Measurements from ENCODE around the gene CEACAM4.
"Not testable (repeated sequence)": the region's sequence is repeated elsewhere in the genome, so short reads cannot be mapped to it uniquely, and the experiment has no call there.

The CEACAM4 gene

DNA sequence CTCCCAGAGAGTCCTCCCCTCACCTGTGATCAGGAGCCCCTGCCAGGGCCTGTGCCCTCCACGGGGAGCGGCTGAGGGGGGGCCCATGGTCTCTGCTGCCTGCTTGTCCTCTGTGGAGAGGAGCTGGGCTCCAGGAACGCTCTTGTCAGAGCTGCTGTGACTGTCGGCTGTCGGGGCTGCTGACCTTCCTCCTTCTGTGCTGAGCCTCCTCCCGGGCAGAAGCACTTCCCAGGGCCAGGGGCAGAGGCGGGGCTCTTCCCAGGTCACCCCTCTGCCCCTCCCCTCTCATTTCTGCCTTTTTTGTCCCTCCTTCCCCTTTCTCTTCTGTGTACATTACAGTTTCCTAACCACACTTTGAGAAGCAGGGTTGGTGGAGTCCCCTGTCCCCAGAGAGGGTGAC is at the start of gene CEACAM4:
Gene CEACAM4 (minus strand): TSS at position 198 of the 400 bp plus-strand sequence. CDS start 111 bp downstream, at position 87.
- DNase-seq = no peak

DNA sequence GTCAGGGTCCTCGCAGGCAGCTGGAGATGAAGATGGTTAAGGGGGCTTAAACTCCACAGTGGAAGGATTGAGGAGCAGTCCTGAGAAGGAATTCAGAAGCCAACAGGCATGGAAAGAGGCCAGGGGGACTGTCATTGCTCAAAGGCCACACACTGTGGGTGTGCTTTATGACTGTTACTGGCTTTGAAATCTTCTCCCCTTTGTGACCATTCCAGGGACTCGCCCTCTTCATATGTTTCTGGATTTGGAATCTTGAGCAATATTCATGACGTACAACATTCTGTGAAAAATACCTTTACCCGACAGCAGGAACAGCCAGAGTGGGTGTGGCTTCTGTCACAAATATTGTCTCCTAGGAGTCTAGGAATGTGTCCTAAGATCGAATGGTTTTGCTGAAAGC is 44.6 kb upstream of the CEACAM4 start:
- DNase-seq = no peak

DNA sequence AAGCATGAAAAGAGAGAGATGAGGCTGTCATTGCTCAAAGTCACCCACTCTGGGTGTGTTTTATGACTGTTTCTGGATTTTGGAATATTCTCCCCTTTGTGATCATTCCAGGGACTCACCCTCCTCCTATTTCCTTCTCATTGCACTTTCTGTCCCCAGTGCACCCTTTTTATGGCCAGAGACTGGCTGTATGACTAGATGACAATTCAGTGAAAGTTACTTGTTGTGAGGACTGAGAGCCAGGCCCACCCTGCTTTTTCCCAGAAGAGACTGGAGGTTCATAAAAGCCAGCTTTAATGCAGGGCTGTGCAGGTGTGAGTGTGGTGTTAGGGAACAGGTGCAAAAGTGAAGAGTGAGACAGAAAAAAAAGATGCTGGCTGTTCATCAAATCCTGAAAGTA is 43.9 kb upstream of the CEACAM4 start:
- DNase-seq = no peak

DNA sequence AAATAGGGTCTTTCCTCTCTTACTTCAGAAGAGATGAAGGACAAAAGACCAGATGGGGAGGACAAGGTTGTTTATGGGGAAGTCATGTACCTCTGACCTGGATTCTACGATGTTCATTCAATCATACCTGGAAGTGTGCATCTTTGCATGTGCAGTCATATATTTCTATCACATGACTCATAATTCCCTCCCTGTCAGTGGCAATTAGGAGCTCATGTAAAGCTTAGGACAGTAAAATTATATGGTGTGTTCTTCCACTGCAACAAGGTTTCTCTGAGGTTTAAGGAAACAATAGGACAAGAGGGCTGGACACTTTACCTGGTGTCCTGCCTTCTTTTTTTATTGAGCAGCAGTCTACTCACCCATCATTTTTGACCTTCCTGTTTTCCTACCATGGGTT is 41.4 kb upstream of the CEACAM4 start:
- no peak for DNase-seq

DNA sequence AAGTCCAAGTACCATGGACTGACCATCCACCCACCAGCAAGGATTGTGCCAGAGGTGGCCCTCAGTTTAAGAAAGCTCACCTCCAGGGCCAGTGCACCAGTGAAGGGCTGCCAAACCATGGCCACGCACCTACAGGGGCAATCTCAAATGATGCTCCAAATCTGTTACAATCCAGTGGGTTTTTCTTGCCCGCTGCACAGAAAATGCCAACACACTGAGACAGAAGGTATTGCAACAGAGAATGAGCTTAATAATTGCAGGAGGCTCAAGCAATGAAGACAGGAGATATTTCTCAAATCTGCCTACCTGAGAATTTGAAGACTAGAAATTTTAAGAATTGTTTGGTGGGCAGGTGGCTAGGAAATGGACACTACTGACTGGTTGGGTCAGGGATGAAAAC is 39.2 kb upstream of the CEACAM4 start:
- no peak for DNase-seq

DNA sequence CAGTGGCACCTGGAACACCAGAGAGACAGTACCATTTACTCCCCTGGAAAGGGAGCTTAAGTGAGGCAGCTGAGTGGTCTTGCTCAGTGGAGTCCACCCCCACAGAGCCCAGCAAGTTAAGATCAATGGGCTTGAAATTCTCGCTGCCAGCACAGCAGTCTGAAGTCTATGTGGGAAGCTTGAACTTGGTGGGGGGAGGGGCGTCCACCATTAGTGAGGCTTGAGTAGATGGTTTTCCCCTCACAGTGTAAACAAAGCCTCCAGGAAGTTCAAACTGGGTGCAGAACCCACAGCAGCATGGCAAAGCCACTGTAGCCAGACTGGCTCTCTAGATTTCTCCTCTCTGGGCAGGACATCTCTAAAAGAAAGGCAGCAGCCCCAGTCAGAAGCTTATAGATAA is 30.3 kb upstream of the CEACAM4 start:
- no peak for DNase-seq

DNA sequence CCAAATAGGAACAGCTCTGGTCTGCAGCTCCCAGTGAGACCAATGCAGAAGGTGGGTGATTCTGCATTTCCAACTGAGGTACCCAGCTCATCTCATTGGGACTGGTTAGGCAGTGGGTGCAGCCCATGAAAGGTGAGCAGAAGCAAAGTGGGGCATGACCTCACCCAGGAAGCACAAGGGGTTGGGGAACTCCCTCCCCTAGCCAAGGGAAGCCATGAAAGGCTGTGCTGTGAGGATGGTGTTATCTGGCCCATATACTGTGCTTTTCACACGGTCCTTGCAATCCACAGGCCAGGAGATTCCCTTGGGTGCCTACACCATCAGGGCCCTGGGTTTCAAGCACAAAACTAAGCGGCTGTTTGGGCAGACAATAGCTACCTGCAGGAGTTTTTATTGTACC is 29.9 kb upstream of the CEACAM4 start:
- not testable (repeated sequence) for DNase-seq

DNA sequence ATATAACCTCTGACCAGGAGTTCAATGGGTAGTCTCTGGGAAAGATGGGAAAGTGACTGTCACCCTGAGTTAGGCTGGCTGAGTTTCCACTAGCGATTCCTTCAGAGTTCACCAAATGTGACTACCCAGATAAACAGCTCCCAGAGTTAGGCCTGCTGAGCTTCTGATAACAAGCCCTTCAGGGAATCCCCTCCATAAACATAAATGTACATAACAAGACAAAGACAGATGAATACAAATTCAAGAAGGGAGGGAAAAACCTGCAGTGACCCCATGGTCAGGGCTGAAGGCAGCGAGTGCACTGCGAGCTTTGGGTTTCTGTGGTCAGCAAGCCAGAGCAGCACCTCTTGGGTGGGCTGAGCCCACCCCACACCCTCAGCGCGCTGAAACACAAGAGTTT is 25.4 kb upstream of the CEACAM4 start:
- DNase-seq = no peak

DNA sequence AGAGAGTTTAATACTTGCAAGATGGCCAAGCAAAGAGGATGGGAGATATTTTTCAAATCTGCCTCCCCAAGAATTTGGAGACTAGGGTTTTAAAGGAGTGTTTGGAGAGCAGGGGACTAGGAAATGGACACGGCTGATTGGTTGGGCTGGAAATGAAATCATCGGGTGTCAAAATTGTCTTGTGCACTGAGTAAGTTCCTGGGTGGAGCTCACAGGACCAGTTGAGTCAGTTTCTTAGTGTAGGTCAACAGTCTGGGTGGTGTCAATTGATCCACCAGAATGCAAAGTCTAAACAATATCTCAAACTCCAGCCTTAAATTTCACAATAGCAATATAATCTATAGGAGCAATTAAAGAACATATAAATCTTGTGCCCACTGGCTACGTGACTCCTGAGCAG is 23.0 kb upstream of the CEACAM4 start:
- DNase-seq = no peak

DNA sequence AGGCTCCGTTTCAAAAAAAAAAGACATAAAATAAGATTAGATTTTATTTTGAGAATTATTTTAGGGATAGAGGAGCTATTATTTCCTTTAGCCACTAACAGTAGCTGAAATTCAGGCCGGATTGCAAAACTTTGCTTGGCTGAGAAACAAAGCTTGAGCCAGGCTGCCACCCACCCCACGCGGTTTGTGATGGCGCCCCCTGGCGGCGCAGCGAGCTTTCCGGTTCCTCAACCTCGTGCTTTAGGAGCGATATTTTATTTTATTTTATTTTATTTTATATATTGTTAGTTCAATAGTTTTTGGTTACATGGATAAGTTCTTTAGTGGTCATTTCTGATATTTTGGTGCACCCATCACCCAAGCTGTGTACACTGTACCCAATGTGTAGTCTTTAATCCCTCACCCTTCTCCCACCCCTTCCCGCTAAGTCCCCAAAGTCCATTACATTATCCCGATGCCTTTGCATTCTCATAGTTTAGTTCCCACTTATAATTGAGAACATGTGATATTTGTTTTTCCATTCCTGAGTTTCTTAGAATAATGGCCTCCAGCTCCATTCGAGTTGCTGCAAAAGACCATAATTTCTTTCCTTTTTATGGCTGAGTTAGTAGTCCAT is 19.8 kb upstream of the CEACAM4 start:
- no peak for DNase-seq

DNA sequence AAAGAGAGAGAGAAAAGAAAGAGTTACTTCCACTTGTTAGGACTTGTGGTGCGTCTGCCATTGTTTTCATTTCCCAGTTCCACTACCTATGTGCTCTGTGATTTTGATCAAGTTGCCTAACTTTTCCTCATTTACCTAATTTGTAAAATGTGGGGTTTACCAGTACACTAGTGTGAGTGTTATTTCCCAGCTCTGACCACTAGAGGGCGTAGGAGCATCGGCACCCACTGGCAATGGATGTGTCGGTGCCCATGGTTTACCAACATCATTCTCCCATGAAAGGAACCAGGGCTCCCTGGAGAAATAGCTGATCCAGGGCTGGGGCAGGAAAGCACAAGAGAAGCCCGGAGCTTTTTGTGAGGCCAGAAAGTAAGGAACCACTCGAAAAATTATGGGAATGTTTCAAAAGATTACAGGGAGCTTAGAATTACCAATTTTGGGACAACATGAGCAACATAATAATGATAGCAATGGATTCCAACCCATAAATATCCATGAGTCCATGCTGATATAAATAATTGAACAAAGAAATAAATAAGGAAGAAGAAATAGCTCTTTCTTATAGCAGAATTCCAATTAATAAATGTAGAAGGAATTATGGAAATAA is 15.1 kb upstream of the CEACAM4 start:
- no peak for DNase-seq

DNA sequence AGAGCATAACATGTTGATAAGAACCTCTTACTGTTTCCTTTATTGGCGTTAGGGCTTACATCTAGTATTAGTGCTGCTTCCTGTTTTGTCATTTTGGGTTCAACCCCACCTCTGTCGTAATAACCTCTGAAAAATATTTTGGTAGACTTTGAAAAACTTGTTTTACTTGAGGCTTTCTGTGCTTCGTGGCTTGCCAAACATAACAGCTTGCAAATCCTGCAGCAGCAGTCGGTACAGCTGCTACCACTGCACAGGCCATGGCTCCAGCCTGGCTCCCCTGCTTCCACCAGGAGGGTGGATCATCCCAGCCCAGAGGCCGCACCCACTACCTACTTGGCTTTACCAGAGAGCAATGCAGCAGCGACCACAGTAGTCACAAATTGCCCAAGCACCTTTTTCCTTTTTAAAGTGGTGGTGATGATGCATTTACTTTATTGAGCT is 11.8 kb upstream of the CEACAM4 start:
- DNase-seq = no peak

DNA sequence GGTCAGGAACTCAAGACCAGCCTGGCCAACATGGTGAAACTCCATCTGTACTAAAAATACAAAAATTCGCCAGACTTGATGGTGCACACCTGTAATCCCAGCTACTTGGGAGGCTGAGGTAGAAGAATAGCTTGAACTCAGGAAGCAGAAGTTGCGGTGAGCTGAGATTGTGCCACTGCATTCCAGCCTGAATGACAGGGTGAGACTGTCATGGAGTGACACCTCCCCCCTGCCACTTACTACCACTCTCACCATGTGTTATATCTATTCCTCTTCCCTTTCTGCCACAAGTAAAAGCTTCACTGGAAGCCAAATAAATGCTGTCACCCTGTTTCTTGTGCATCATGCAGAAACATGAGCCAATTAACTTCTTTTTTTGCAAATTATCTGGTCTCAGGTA is 10.6 kb upstream of the CEACAM4 start:
- no peak for DNase-seq

DNA sequence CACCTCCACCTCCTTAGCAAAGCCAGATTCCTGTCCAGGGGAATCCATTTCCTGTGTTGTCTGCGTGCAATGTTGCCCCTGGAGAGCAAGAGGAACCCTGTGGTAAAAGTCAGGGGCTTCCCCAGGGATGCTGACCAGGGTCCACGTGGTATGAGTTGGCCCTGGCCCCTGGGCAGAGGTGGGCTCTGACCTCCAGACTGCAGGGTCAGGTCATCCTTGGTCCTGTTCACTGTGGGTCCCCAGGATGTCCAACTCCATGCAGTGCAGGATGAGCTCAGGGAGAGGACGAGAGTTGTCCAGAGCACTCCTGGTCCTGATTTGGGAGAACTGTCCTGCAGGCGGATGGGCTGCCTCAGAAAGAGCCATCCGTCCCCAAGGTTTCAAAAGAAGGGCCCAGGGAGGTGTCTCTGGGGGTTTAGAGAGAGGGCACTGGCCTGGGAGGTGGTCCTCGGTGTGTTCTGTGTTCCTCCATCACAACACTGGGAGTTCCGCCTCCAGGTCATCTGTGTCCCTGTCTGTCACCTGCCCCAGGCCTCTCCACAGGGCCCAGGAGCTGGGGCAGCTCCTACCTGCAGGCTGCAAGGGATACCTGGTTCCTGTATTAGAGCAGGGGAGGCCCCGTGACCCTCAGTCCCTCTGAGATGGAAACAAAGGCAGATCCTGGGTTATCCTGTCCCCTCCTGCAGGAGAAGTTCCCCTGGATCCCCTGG is 1.2 kb upstream of the CEACAM4 start:
- no peak for DNase-seq

DNA sequence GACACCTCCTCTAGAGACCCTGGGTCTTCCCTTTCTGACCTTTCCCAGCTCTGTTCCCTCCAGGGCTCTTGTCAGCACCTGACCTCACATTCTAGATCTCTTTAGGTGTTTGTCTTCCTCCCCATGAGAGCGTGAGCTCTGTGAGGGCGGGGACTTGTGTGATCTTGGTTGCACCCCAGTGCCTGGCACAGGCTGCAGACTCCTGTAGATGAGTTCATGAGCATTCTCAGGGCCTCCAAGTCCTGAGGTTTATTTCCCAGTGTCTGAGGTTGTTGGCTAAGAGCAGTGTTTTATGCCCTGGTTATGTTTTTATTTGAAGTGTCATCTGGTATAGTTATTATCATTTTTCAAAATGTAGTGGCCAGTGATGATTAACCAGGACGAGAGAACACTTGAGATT is 596 bp downstream of the CEACAM4 start:
- DNase-seq = no peak

DNA sequence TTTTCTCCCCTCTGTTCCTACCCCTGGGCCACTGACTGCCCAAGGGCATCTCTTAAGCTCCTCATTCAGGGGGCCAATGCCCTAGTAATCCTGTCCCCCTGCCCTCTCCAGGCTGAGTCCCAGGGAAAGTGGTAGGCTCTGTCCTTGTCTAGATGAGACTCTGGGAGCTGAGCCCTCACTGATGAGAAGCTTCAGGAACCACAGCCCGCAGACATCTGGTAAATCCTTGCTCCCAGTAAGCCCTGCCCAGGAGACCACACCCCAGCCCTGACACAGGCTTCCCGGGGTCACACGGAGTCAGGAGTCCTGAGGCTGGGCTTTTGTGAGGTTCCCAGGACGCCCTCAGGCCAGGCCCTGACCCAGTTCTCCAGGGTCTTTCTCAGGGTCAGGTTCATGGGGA is 1.9 kb downstream of the CEACAM4 start:
- no peak for DNase-seq

DNA sequence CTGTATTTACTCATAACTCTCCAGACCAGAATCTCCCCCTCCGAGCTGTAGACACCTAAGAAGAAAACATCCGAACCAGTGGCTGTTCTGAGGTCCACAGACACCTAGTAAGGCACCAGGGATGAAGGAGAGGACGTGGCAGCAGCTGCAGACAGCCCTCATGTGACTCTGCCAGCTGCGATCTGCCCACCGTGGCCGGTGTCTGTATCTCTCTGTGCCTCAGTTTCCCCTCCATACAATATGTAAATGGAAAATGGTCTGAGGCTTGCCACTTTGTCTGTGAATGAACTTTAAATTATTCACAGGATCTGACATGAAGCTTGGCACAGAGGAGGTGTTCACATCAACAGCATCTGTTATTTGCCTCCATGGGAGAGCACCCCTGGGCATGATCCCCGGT is 2.4 kb downstream of the CEACAM4 start:
- DNase-seq = no peak

DNA sequence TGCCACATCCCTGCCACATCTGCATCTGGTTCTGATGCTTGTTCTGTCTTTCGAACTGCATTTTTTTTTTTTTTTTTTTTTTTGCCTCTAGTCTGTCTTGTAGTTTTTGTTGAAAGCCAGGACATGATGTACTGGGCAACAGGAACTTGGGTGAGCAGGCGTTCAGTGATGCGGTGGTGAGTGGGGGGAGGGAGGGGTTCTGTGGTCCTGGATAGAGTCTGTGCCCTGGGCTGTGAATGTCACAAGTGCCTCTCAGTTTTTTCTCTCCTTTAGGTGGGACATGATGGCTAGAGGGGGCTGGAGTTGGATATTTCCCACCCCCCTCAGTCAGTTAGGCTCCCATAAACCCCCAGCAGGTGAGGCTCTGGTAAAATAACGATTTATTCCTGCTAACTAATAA is 3.5 kb downstream of the CEACAM4 start:
- no peak for DNase-seq

DNA sequence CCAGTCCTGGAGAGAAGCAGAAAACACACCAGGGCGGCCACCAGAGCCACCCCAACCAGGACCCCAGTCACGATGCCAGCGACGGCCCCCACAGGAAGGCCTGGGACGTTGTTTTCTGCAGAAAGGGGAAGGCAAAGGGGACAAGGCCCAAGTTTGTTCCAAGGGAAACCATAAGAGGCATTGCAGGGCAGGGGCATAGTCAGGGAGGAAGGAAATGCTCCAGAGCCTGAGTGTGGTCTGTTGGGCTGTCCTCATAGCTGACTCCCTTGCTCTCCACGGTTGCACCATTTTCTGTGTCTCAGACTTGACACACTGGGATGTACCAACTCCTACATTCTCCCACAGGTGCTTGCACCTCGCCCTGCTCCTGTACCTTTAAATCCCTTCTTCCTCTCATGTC is 5.2 kb downstream of the CEACAM4 start:
- DNase-seq = no peak

DNA sequence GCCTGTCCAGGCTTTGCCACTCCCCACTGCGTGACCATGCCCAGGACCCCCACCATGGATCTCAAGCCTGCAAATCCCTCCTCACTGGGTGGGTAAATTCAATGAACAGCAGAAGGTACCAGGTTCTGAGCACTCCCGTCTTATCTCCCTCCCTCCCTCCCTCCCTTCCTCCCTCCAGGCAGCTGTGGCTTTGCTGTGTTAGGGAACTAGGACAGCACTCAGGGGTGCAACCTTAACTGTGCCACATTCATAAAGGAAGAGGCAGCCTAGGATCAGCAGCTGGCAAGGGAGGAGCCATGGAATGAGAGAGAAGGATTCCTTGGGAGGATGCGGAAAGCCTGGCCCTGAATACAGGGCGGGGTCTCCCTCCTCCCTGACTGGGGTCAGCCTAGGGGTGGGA is 5.6 kb downstream of the CEACAM4 start:
- DNase-seq = no peak

DNA sequence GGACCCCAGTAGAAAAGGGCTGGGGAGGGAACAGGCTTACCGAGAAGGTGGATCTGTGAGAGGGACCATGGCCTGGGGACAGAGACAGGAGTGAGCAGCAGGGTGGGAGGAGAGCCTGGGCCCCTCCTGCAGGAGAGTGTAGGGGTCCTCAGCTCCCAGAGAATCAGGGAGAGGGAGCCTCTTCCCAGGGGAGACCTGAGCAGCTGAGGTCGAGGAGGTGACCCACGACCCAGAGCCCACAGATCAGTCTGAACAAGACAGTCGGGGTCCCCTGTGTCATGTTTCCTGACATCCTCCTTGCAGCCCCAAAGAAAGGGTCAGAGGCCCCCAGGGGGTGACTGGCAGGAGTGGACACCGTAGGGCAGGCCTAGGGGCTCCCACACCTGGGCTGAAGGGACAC is 6.7 kb downstream of the CEACAM4 start:
- no peak for DNase-seq

DNA sequence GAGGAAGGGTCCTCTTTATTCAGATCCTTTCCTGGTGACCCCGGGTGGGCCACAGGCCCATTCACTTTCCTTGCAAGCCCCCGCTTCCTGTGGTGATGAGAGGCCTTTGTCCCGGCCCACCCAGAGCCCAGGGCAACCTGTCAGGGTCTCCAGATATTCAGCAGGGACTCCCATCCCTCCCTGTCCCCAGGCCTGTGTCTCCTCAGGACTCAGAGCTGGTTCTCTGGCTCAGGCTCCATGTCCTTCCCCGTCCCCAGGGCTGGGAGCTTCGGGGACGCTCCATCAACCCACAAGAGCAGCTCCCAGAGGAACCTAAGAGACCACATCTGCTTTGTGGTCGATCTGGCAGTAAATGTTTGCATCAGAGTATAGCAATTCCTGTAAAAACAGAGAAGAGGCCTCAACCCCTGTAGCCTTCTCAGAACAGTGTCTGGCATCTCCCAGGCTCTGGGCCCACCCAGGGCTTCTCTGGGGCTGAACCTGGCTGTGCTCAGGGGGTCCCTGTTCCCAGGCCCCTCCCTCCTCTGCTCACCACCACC is 7.8 kb downstream of the CEACAM4 start:
- no peak for DNase-seq

DNA sequence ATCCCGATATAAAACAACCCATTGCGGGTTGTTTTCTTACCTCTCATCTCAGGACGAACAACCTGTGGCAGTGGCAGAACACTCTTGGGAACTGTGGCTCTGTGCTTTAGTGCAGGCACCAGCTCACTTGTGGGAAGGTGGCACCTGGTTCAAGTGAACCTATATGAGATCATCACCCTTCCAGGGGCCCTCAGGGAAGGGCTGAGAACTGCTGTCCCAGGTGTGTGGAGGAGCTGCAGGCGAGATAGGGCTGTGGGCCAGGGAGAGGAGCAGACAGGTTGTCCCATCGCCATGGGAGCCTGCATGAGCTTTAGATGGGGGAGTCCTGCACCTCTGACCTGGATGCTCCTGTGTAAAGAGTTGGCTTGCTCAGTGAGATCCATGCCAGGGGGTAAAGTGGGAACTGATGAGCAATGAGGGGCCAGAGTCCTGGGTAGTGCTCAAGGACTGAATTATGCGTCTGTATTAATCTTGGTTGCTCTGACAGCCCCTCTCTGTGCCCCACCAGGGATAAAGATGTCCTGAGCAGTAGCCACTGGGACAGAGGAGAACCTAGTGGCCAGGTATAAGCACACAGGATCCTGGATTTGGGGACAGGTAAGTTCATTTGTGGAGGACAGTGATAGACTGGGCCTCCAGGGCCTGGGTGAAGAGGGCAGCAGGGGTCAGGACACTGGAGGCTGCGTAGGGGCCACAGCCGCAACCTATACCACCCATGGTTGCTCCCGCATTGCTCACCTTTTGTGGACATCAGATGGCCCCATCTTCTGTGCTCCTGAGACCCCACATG is 8.7 kb downstream of the CEACAM4 start:
- DNase-seq = no peak
